GM12878 (cell line): Measurements from ENCODE around the gene BNC2. TPM values are rescaled to one million over a fixed set of nuclear protein-coding genes. Genes with fewer than 3 reads are reported as not detected.

Source experiments
- ATAC-seq: fragments of 200-7000 bp; cut with Tn5 transposase; 3 replicates; pipeline ENCODE4 v1.9.1; 2020; ENCODE audit warnings: mild to moderate bottlenecking, moderate library complexity
- BruUV-seq: library from RNA; stranded (reverse); fragments of 400-500 nt; replicated peaks from 2 replicates; lab custom pipeline; 2021; lab: Mats Ljungman, UMichigan
- CTCF ChIA-PET: fragments of 300-600 bp; sonication (Branson Sonifier 250); formaldehyde crosslinking; extraction: SDS; loops from one replicate; lab custom pipeline; 2021; ENCODE audit warnings: inconsistent platforms; lab: Yijun Ruan, JAX
- POLR2A ChIA-PET: fragments of 350-600 bp; formaldehyde crosslinking; extraction: SDS; loops from one replicate; lab custom pipeline; 2021; ENCODE audit warnings: inconsistent platforms; lab: Charles Lee
- RAD21 ChIA-PET: fragments of 300-600 bp; sonication (Branson Sonifier 250); formaldehyde crosslinking; loops from one replicate; lab custom pipeline; 2023; ENCODE audit warnings: antibody characterized with exemption; ENCODE audit not compliant: unreplicated experiment; lab: Charles Lee
- SMC1A ChIA-PET: fragments of 300-600 bp; sonication (Branson Sonifier 250); formaldehyde crosslinking; loops from one replicate; lab custom pipeline; 2023; ENCODE audit not compliant: unreplicated experiment, uncharacterized antibody; lab: Charles Lee
- DNase-seq: peaks from one replicate; pipeline ENCODE4 v3.0.0-alpha.2; 2011; ENCODE audit warnings: low read depth, low spot score
- FAIRE-seq: peaks from 3 replicates; lab custom pipeline; 2011; peaks lifted over from hg19 to GRCh38; lab: Jason Lieb, UNC
- H2AFZ ChIP-seq: 2 replicates; pipeline ENCODE4 v1.6.0; 2011; ENCODE audit warnings: low read depth, low read length, control low read depth; ENCODE audit not compliant: control insufficient read depth
- H3K27ac ChIP-seq: 2 replicates; pipeline ENCODE4 v1.5.1; 2011; ENCODE audit warnings: control low read depth; ENCODE audit not compliant: control insufficient read depth, insufficient read depth
- H3K27me3 ChIP-seq, 2 experiments: replicated peaks in 1 of 2; 2 replicates each; pipeline versions ENCODE4 v1.6.0 to v1.6.1; 2011; ENCODE audit warnings: low read length in 1 of 2; ENCODE audit not compliant: control insufficient read depth in 2 of 2, insufficient read depth in 2 of 2
- H3K36me3 ChIP-seq, 2 experiments: 2 replicates each; pipeline ENCODE4 v1.5.1; 2011; ENCODE audit warnings: low read length in 1 of 2; ENCODE audit not compliant: control insufficient read depth in 2 of 2, insufficient read depth in 2 of 2
- H3K4me1 ChIP-seq: 2 replicates; pipeline ENCODE4 v1.6.1; 2011; ENCODE audit warnings: mild to moderate bottlenecking, low read length, moderate library complexity, mixed read lengths; ENCODE audit not compliant: control insufficient read depth, insufficient read depth
- H3K4me2 ChIP-seq: 2 replicates; pipeline ENCODE4 v1.6.0; 2011; ENCODE audit warnings: control low read depth; ENCODE audit not compliant: control insufficient read depth, insufficient read depth
- H3K4me3 ChIP-seq: fragments of 200-600 bp; sonication (generic); 2 replicates; pipeline ENCODE4 v1.5.1; 2016
- H3K79me2 ChIP-seq: 2 replicates; pipeline ENCODE4 v1.6.0; 2011; ENCODE audit warnings: low read length; ENCODE audit not compliant: control insufficient read depth, insufficient read depth
- H3K9ac ChIP-seq: 2 replicates; pipeline ENCODE4 v1.8.0; 2011; ENCODE audit warnings: low read length, control low read depth, mixed read lengths; ENCODE audit not compliant: control insufficient read depth, insufficient read depth
- H3K9me3 ChIP-seq: replicated peaks from 3 replicates; pipeline ENCODE4 v1.5.1; 2011; ENCODE audit warnings: mild to moderate bottlenecking, low read length; ENCODE audit not compliant: control insufficient read depth, insufficient read depth
- H4K20me1 ChIP-seq: 2 replicates; pipeline ENCODE4 v1.6.0; 2011; ENCODE audit not compliant: control insufficient read depth, insufficient read depth
- BMI1 ChIP-seq: fragments of 450-650 bp; IDR thresholded peaks from 2 replicates; pipeline ENCODE4 v1.6.1; 2016; ENCODE audit warnings: mild to moderate bottlenecking, moderate library complexity, borderline replicate concordance
- BRCA1 ChIP-seq: IDR thresholded peaks from 2 replicates; pipeline ENCODE4 v1.6.1; 2011; ENCODE audit warnings: low read depth, low read length, improper control_type of control experiment
- ELK1 ChIP-seq: IDR thresholded peaks from 2 replicates; pipeline ENCODE4 v1.6.1; 2012; ENCODE audit warnings: low read depth, low read length, improper control_type of control experiment
- GATAD2B ChIP-seq: fragments of 450-650 bp; conservative IDR thresholded peaks from 2 replicates; pipeline ENCODE4 v1.6.1; 2017; ENCODE audit warnings: low read depth, mild to moderate bottlenecking, moderate library complexity
- IRF5 ChIP-seq: fragments of 450-650 bp; IDR thresholded peaks from 2 replicates; pipeline ENCODE4 v1.6.1; 2017; ENCODE audit warnings: borderline replicate concordance
- MAX ChIP-seq: IDR thresholded peaks from 2 replicates; pipeline ENCODE4 v1.6.1; 2012; ENCODE audit warnings: low read depth, low read length, improper control_type of control experiment
- MYC ChIP-seq: IDR thresholded peaks from 2 replicates; pipeline ENCODE4 v1.6.1; 2011; ENCODE audit warnings: mild to moderate bottlenecking, low read length, moderate library complexity, inconsistent platforms; ENCODE audit not compliant: insufficient read depth, insufficient replicate concordance, insufficient read length, severe bottlenecking
- NFIC ChIP-seq: IDR thresholded peaks from 2 replicates; pipeline ENCODE4 v1.6.1; 2012; ENCODE audit warnings: low read depth, mild to moderate bottlenecking, inconsistent platforms, low read length, moderate library complexity
- NKRF ChIP-seq: fragments of 450-650 bp; conservative IDR thresholded peaks from 2 replicates; pipeline ENCODE4 v1.6.1; 2017; ENCODE audit warnings: mild to moderate bottlenecking, moderate library complexity
- NRF1 ChIP-seq: conservative IDR thresholded peaks from 2 replicates; pipeline ENCODE4 v1.6.1; 2011; ENCODE audit warnings: mild to moderate bottlenecking, low read depth, low read length, improper control_type of control experiment
- RBBP5 ChIP-seq: fragments of 200-600 bp; sonication (generic); conservative IDR thresholded peaks from 2 replicates; pipeline ENCODE4 v1.6.1; 2016
- RUNX3 ChIP-seq: IDR thresholded peaks from 2 replicates; pipeline ENCODE4 v1.6.1; 2012; ENCODE audit warnings: low read length, inconsistent platforms
- SMARCA5 ChIP-seq: fragments of 450-650 bp; IDR thresholded peaks from 2 replicates; pipeline ENCODE4 v1.6.1; 2017; ENCODE audit warnings: mild to moderate bottlenecking
- SRF ChIP-seq, 2 experiments: IDR thresholded peaks; 2 replicates each; pipeline ENCODE4 v1.6.1; 2011; ENCODE audit warnings: low read depth in 2 of 2, low read length in 2 of 2, mild to moderate bottlenecking in 1 of 2, moderate library complexity in 1 of 2
- STAT3 ChIP-seq: IDR thresholded peaks from 2 replicates; pipeline ENCODE4 v1.6.1; 2011; ENCODE audit warnings: low read depth, low read length, improper control_type of control experiment
- ZBED1 ChIP-seq: IDR thresholded peaks from 2 replicates; pipeline ENCODE4 v1.6.1; 2016; ENCODE audit warnings: borderline replicate concordance
- ZNF592 ChIP-seq: fragments of 450-650 bp; IDR thresholded peaks from 2 replicates; pipeline ENCODE4 v1.6.1; 2017; ENCODE audit warnings: mild to moderate bottlenecking, moderate library complexity
- WGBS: methylation state at CpG from one replicate; pipeline ENCODE4 v1.1.6; 2016; ENCODE audit warnings: low lambda C conversion rate; ENCODE audit not compliant: insufficient replicate concordance, insufficient coverage; ENCODE audit errors: missing lambda C conversion rate; 5-methylcytosine and 5-hydroxymethylcytosine counted together
- in situ Hi-C: fragments of 300-500 bp; cut with MboI; formaldehyde crosslinking; loops from 9 replicates; pipeline ENCODE4 v1.14.3; 2018; ENCODE audit warnings: mixed read lengths
- intact Hi-C: fragments of 100-400 bp; cut with micrococcal nuclease; formaldehyde crosslinking; loops from one replicate; pipeline ENCODE4 v1.14.2; 2022; ENCODE audit not compliant: unreplicated experiment
- polyA plus RNA-seq, 11 experiments: library from polyadenylated mRNA; depleted of rRNA in 4 of 11; unstranded in 6 of 11; stranded (reverse) in 5 of 11; fragments of >200 nt; fragmentation: Nextera tagmentation in 4 of 11; fragmentation: Illumina TruSeq in 1 of 11; extraction: Ambion mirVana in 4 of 11; extraction: Trizol in 1 of 11; gene quantifications; 1 replicate in 1 of 11; 2 replicates in 10 of 11; pipeline versions ENCODE4 v1.2.1 to v1.2.3, GENCODE V29; 2011 to 2016; ENCODE audit warnings: inconsistent platforms in 2 of 11, missing spikeins in 2 of 11, low read depth in 1 of 11
- total RNA-seq, 4 experiments: library from RNA; depleted of rRNA in 3 of 4; stranded (reverse); fragments of >200 nt in 3 of 4; fragmentation: Illumina TruSeq in 1 of 4; extraction: Trizol in 1 of 4; gene quantifications; 2 replicates each; pipeline versions ENCODE4 v1.2.1 to v1.2.3, GENCODE V29; 2013 to 2021

Gene BNC2
- total and polyA plus RNA-seq, 10 of the 15 experiments (the other 5 are each of a cell fraction or from before 2014, with no cell fraction given): 0.05 to 14.5 (median 0.26) TPM

GRCh38 chr9:16611001-16611400, 259.5 kb downstream of the BNC2 start:
- Histone ChIP-seq H3K27me3 (no peaks in the 10 kb centered on the region), H3K4me1 (no peaks in the 10 kb centered on the region), H3K4me3 (no peak overlapping the region), H3K9ac (no peak overlapping the region), H3K36me3 (no peaks in the 10 kb centered on the region), H3K4me2 (no peak overlapping the region), H2AFZ (no peak overlapping the region), H3K27ac (no peak overlapping the region), H3K79me2 (no peaks in the 10 kb centered on the region), H3K9me3 (no peaks in the 10 kb centered on the region), H4K20me1 (no peaks in the 10 kb centered on the region)
- BruUV-seq: no TSS peak
- 14% methylated on average over 4 of the region's 4 CpGs for WGBS
- FAIRE-seq (no peak), ATAC-seq (no peak), DNase-seq (no peak)
- in situ Hi-C loops: no loop called here
- ChIA-PET CTCF (no interaction called here), POLR2A (no interaction called here), SMC1A (interaction anchor here (0.9 to 1.5 kb wide), 3 partner anchors 10 to 66 kb away, joined by 3 to 4 read pairs (median 3); no protein-coding TSS in a partner anchor), RAD21 (no interaction called here)
- intact Hi-C loops: no loop called here
- TF ChIP-seq NKRF (no peak), GATAD2B (no peak), RBBP5 (no peak), RUNX3 (no peak), NRF1 (no peak), BMI1 (no peak), ZNF592 (no peak), IRF5 (no peak), ELK1 (no peak), MYC (no peak), MAX (no peak), BRCA1 (no peak), SMARCA5 (no peak), ZBED1 (no peak), NFIC (no peak), STAT3 (no peak), SRF (IDR thresholded peaks at IDR 0.05; ENCODE audit: low read depth in 2 of 2, low read length in 2 of 2) (no peak)
